NOMO-1 treated with DMSO at 0.1 percent for 48 hours (cell line): Measurements from ENCODE around the gene NFX1.

Experiments
- DNase-seq: peaks from one replicate; lab custom pipeline; 2025; ENCODE audit not compliant: unreplicated experiment; lab: John Stamatoyannopoulos, UW

The NFX1 gene

GRCh38 chr9:33415501-33416038 lies 125.3 kb downstream of the NFX1 start:
- DNase-seq, result peak; percentile 60

GRCh38 chr9:33416996-33417395 lies 126.7 kb downstream of the NFX1 start:
- no peak for DNase-seq

- no peak for DNase-seq
Measured at GRCh38 chr9:33418090-33418489, 127.8 kb downstream of the NFX1 start.

- no peak for DNase-seq
Measured at GRCh38 chr9:33419708-33420303, 129.5 kb downstream of the NFX1 start.
